SKM-1 (cell line): ENCODE results near the gene CROT.

Experiments used
- DNase-seq: peaks from one replicate; lab custom pipeline; 2025; ENCODE audit not compliant: unreplicated experiment; lab: John Stamatoyannopoulos, UW

Gene CROT

DNA sequence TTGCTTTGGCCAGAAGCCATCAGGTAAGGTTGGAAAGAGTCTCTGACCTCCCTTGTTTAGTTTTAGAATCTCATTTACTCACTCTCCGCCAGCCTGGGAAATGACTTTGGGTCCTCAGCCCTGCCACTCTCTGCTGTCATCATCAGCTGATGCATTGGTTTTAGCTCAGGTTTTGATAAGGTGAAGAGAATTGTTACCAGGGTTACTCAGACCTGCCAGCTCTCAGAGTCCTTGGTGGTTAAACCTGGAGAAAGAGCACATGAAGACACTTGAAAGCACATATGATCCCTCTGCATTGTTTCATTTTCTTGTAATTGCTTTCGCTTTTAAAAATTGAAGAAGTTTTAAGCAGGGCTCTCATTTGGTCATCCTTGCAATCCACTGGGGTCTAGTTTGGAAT is 4.0 kb upstream of the CROT start:
- DNase-seq, result no peak

- no peak for DNase-seq
Measured at GRCh38 chr7:87342231-87342630, 3.2 kb upstream of the CROT start.

- DNase-seq, result no peak
Measured at GRCh38 chr7:87344446-87344845, 1.0 kb upstream of the CROT start.

DNA sequence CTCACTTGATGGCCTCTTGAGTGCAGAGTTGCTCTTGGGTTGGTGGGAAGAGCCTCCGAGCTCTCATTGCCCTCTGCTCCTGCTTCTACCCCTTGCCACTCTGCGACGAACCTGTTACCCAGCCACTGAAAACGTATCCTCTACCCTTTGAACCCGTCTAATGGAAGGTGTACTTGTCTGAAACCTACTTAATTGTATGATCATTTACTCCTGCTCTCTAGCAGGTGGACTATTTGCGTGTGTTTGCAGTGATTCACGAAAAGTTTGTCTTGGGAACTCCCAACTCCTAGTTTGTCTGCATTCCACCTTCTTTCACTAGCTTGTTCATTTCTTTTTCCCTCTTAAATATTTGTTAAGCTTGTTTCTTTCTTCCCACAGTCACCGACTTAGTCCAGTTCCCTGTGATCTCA is 503 bp downstream of the CROT start:
- DNase-seq, result no peak

GRCh38 chr7:87347207-87347606 is 1.7 kb downstream of the CROT start:
- DNase-seq, result no peak

- DNase-seq, result no peak
Measured at GRCh38 chr7:87347664-87348063, 2.2 kb downstream of the CROT start.

- no peak for DNase-seq
Measured at GRCh38 chr7:87354749-87355148, 9.3 kb downstream of the CROT start.

GRCh38 chr7:87356448-87356847 is 11.0 kb downstream of the CROT start:
- no peak for DNase-seq

DNA sequence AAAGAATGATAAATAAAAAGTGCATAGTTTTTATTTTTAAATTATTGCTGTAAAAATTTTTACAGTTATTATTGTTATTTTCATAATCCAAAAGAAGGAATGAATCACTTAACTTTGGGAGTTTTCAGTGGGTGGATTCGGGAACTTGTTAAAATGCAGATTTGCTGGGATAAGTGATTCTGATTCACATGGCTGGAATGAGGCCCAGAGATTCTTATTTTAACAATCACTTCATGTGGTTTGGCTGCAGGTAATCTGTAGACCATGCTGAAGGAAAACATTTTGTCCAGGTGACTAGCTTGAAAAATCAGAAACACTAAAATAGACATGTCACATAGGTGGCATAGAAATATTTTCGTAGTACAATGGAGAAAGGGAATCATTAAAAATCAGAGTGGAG is 13.9 kb downstream of the CROT start:
- DNase-seq, result no peak

DNA sequence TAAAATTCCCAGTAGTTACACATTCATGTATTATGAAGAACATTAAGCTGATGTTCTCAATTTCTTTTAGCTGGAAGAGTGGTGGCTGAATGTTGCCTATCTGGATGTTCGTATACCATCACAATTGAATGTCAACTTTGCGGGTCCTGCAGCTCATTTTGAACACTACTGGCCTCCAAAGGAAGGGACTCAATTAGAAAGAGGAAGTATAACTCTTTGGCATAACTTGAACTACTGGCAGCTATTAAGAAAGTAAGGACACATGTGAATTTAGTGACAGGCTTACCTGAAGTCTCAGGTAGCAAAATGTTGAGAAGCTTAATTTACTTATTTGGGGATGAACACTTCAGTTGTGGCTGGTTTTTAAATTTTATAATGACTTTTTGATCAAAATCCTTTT is 15.9 kb downstream of the CROT start:
- DNase-seq, result no peak

- DNase-seq, result no peak
Measured at GRCh38 chr7:87363342-87363741, 17.9 kb downstream of the CROT start.

GRCh38 chr7:87364246-87364645 is 18.8 kb downstream of the CROT start:
- DNase-seq, result no peak

DNA sequence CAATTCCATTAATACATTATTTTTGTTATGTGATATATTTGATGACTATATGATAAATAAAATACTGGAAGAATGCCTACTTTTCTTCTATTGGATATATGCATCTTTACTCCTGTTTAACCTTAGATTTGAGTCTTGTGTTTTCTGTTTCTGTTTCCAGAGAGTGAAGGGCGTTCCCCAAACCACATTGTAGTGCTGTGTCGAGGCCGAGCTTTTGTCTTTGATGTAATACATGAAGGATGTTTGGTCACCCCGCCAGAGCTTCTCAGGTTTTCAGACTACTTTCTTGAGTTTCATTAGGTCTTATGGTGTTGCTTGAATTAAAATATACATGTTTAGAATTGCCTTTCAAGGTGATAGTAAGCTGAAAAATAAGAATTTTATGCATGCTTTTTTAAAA is 23.8 kb downstream of the CROT start:
- DNase-seq, result no peak

GRCh38 chr7:87370660-87371180 is 25.3 kb downstream of the CROT start:
- DNase-seq, result no peak

- no peak for DNase-seq
Measured at GRCh38 chr7:87375662-87376435, 30.4 kb downstream of the CROT start.

- no peak for DNase-seq
Measured at GRCh38 chr7:87380905-87381304, 35.4 kb downstream of the CROT start.

DNA sequence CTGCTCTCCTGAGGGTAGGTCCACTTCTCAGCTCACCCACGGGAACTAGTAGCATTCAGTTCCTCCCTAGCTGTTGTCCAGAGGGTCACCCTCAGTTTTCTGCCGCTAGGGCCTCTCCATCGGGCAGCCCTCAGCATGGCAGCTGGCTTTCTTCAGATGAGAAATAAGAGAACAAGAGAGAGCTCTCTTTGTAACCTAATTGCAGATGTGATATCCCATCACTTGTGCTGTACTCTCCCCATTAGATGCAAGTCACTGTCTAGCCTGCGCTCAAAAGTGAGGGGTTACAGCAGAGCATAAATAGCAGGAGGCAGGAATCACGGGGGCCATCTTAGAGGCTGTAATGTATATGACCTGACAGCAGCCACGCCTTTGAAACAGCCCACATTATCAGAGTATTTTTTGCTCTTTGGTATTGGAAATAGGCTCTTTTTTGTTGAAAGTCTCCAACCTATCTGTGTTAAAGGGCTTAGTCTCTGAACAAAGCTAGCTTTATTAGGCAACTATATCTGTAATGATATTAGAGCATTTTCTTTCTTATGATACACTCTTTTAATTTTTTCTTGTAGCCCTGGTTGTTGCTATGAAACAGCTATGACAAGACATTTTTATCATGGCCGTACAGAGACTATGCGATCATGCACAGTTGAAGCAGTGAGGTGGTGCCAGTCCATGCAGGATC is 45.7 kb downstream of the CROT start:
- no peak for DNase-seq

DNA sequence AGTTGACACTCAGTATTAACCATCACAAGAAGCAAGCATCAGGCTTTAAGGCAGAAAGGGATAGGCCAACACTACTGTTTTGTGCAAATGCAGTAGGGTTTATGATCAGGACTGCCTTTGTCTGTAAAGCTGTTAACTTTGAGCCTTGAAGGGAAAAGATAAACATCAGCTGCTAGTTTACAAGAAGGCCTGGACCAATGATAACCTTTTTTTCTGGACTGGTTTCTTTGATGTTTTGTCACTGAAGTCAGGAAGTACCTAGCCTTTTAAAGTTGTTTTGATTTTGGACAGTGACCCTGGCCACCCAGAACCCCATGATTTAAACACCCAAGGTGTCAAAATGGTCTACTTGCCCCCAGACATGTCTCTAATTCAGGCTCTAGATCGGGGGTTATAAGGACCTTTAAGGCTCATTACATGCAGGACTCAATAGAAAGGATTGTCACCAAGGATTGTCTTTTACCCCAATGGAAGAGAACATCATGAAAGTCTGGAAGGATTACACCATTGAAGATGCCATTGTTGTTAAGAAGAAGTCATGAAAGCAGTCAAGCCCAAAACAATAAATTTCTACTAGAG is 50.1 kb downstream of the CROT start:
- no peak for DNase-seq

DNA sequence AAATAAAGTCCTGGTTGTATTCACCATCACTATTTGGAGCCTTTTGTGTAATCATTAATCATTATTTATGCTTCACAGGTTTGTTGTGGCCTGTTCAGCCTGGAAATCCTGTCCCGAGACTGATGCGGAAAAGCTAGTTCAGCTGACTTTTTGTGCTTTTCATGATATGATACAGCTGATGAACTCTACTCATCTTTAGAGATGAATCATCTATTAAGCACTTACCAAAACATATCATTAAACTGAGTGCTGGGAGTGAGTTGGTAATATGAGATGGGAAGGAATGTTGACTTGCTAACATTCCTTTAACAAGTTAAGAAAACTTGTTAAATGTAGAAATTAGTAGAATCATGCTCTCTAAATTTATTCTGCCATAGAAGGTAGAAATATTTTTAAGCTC is 53.0 kb downstream of the CROT start:
- DNase-seq, result no peak

DNA sequence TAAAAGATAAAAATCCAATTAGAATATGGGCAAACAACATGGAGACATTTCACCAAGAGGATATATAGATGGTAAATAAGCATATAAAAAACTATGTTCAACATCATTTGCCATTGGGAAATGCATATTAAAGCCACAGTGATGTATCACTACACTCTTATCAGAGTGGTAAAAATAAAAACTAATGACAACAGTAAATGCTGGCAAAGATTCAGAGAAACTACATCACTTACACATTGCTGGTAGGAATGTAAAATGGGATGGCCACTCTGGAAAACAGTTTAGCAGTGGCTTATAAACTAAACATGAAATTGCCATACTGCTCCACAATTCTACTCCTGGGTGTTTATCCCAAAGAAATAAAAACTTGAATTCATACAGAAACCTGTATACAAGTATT is 59.2 kb downstream of the CROT start:
- DNase-seq, result no peak

GRCh38 chr7:87411186-87411585 is 65.7 kb downstream of the CROT start:
- DNase-seq, result no peak

- no peak for DNase-seq
Measured at GRCh38 chr7:87413029-87413428, 67.6 kb downstream of the CROT start.
